C4-2B (cell line): ENCODE data around the gene UTS2R.

Source experiments
- ZFX ChIP-seq: fragments of 450-650 bp; IDR thresholded peaks from 2 replicates; pipeline ENCODE4 v1.6.1; 2017
- TF ChIP-seq, protein P1 (sequence below): fragments of 450-650 bp; conservative IDR thresholded peaks from 2 replicates; pipeline ENCODE4 v1.5.1; 2017; ENCODE audit warnings: mild to moderate bottlenecking

DNA sequence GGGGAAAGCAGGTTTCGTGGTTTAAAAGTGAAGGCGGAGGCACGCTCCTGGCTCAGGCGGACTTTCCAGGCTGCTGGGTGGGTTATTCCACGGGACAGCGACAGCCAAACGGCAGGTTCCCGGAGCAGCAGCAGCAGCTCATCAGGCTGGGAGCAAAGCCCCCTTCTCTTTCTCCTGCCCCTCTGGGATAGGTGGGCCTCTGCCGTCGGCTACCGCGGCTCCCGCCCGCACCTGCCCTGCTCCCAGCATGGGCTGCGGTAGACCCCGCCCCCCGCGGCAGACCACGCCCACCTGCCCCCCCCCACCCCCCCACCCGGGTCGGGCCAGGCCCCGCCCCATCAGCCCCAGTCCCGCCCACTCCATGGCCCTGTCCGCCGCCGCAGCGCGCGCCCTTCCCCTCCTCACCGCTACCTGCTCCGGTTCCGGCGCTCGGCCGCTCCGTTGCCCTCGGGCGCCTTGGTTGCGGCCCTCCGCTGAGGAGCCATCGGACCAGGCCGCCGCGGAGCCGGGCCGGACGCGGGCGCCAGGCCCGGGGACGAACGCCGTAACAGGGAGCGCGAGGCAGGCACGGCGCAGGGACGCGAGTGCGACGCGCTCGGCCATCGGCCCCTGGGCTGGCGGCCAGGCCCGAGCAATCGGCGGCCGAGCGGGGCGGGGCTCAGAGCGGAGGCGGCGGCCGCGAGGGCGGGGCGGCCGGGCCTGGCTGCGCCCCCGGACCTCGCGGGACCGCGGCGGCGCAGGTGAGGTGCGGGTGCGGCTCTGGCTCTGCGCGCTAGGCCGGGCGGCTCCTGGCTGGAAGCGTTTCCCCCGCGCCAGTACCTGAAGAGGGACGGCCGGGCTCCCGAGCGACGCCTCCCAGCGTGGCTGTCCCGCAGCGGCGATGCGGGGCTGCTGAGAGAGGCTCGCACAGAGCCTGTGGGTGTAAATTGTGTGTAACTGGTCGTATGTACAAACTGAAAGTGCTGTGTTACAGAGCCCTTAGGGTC, 46.7 kb downstream of the UTS2R start, which contains the start of the genes HEXD and OGFOD3:
- TF ChIP-seq, protein P1, sequence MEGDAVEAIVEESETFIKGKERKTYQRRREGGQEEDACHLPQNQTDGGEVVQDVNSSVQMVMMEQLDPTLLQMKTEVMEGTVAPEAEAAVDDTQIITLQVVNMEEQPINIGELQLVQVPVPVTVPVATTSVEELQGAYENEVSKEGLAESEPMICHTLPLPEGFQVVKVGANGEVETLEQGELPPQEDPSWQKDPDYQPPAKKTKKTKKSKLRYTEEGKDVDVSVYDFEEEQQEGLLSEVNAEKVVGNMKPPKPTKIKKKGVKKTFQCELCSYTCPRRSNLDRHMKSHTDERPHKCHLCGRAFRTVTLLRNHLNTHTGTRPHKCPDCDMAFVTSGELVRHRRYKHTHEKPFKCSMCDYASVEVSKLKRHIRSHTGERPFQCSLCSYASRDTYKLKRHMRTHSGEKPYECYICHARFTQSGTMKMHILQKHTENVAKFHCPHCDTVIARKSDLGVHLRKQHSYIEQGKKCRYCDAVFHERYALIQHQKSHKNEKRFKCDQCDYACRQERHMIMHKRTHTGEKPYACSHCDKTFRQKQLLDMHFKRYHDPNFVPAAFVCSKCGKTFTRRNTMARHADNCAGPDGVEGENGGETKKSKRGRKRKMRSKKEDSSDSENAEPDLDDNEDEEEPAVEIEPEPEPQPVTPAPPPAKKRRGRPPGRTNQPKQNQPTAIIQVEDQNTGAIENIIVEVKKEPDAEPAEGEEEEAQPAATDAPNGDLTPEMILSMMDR, result no peak; the same call in 1 of the 2 replicates
- peak; percentile 90; the same call in 1 of the 2 replicates for TF ChIP-seq ZFX
